Stimulated activated CD8-positive, alpha-beta memory T cell treated with anti-CD3 and anti-CD28 coated beads, Interleukin-7, amount 100 ng/mL, for 24 hours (primary cell): ENCODE data around the gene IL12B.
"Not testable (repeated sequence)": the region's sequence is repeated elsewhere in the genome, so short reads cannot be mapped to it uniquely, and the experiment has no call there.

ENCODE experiments used
- DNase-seq: peaks from one replicate; pipeline ENCODE4 v3.0.0-alpha.2; 2020; ENCODE audit warnings: low read depth

Gene IL12B

GRCh38 chr5:159332800-159333544, 2.7 kb upstream of the IL12B start:
- no peak for DNase-seq

GRCh38 chr5:159331093-159331973, 1.0 kb upstream of the IL12B start:
- peak; percentile 52 for DNase-seq

GRCh38 chr5:159324986-159325385, 5.3 kb downstream of the IL12B start:
- no peak for DNase-seq

- DNase-seq: no peak
These were observed 6.1 kb downstream of the IL12B start for GRCh38 chr5:159324102-159324755.

- no peak for DNase-seq
These were observed 8.1 kb downstream of the IL12B start for GRCh38 chr5:159322180-159322579.

GRCh38 chr5:159319832-159320231, 10.5 kb downstream of the IL12B start:
- DNase-seq: no peak

- no peak for DNase-seq
These were observed 10.9 kb downstream of the IL12B start for GRCh38 chr5:159319363-159319762.

- DNase-seq: no peak
These were observed 11.8 kb downstream of the IL12B start for GRCh38 chr5:159318448-159318847.

- no peak for DNase-seq
These were observed 12.4 kb downstream of the IL12B start for GRCh38 chr5:159317849-159318248.

- DNase-seq: no peak
These were observed 13.5 kb downstream of the IL12B start for GRCh38 chr5:159316519-159317383.

GRCh38 chr5:159313197-159313596, 17.1 kb downstream of the IL12B start:
- DNase-seq: no peak

- DNase-seq: no peak
These were observed 19.2 kb downstream of the IL12B start for GRCh38 chr5:159311063-159311462.

- DNase-seq: no peak
These were observed 19.8 kb downstream of the IL12B start for GRCh38 chr5:159310511-159310910.

GRCh38 chr5:159309689-159310433, 20.4 kb downstream of the IL12B start:
- no peak for DNase-seq

GRCh38 chr5:159304961-159305595, 25.2 kb downstream of the IL12B start:
- no peak for DNase-seq

GRCh38 chr5:159303286-159303685, 27.0 kb downstream of the IL12B start:
- DNase-seq: no peak

- DNase-seq: not testable (repeated sequence)
These were observed 28.1 kb downstream of the IL12B start for GRCh38 chr5:159301929-159302860.

- DNase-seq: no peak
These were observed 28.8 kb downstream of the IL12B start for GRCh38 chr5:159301466-159301865.

GRCh38 chr5:159297300-159297699, 33.0 kb downstream of the IL12B start:
- not testable (repeated sequence) for DNase-seq
